HEK293 (cell line): Measurements from ENCODE around the gene BAIAP3.

Experiments used
- CTCF ChIA-PET: fragments of 350-600 bp; formaldehyde crosslinking; extraction: SDS; loops from one replicate; lab custom pipeline; 2021; ENCODE audit warnings: antibody characterized with exemption; lab: Yijun Ruan, JAX
- POLR2A ChIA-PET: fragments of 300-600 bp; formaldehyde crosslinking; extraction: SDS; loops from one replicate; lab custom pipeline; 2020; ENCODE audit warnings: antibody characterized with exemption, inconsistent platforms; lab: Yijun Ruan, JAX
- H3K27ac ChIP-seq: fragments of 200-500 bp; sonication (Bioruptor generic); 2 replicates; pipeline ENCODE4 v1.5.1; 2014; ENCODE audit warnings: low read depth, low read length, control low read depth, inconsistent platforms; ENCODE audit errors: extremely low read depth
- H3K36me3 ChIP-seq, 2 experiments: fragments of 200-500 bp in 1 of 2; sonication (Bioruptor generic) in 1 of 2; 1 replicate in 1 of 2; 2 replicates in 1 of 2; pipeline ENCODE4 v1.5.1; 2014 to 2017; ENCODE audit warnings: inconsistent platforms in 2 of 2, low read length in 2 of 2; ENCODE audit not compliant: control insufficient read depth in 2 of 2, insufficient read depth in 1 of 2
- H3K4me1 ChIP-seq: fragments of 200-500 bp; sonication (Bioruptor generic); 2 replicates; pipeline ENCODE4 v1.5.1; 2014; ENCODE audit warnings: mild to moderate bottlenecking, low read length, inconsistent platforms; ENCODE audit not compliant: control insufficient read depth, insufficient read depth
- H3K4me3 ChIP-seq: 2 replicates; pipeline ENCODE4 v1.5.1; 2011; ENCODE audit warnings: low read depth, mild to moderate bottlenecking, control low read depth, low read length, moderate library complexity
- H3K9me3 ChIP-seq: fragments of 200-500 bp; sonication (Bioruptor generic); 2 replicates; pipeline ENCODE4 v1.5.1; 2014; ENCODE audit warnings: low read depth, low read length, inconsistent platforms; ENCODE audit not compliant: control insufficient read depth, insufficient read depth
- GLI4 ChIP-seq: fragments of 450-650 bp; formaldehyde crosslinking; IDR thresholded peaks from 2 replicates; pipeline ENCODE4 v1.5.1; 2016; ENCODE audit warnings: missing biosample characterization, missing genetic modification characterization
- GLIS2 ChIP-seq: fragments of 450-650 bp; formaldehyde crosslinking; IDR thresholded peaks from 2 replicates; pipeline ENCODE4 v1.5.1; 2016; ENCODE audit warnings: missing biosample characterization, missing genetic modification characterization
- IKZF3 ChIP-seq: fragments of 450-650 bp; IDR thresholded peaks from 2 replicates; pipeline ENCODE4 v1.5.0; 2018; ENCODE audit warnings: missing biosample characterization, mild to moderate bottlenecking, missing genetic modification characterization, moderate library complexity
- KLF16 ChIP-seq: fragments of 450-650 bp; formaldehyde crosslinking; IDR thresholded peaks from 2 replicates; pipeline ENCODE4 v1.5.1; 2017; ENCODE audit warnings: missing biosample characterization, missing genetic modification characterization
- KLF9 ChIP-seq: fragments of 450-650 bp; formaldehyde crosslinking; IDR thresholded peaks from 2 replicates; pipeline ENCODE4 v1.5.1; 2016; ENCODE audit warnings: missing biosample characterization, missing genetic modification characterization, low read depth
- MEIS1 ChIP-seq: sonication (generic); formaldehyde crosslinking; IDR thresholded peaks from 2 replicates; pipeline ENCODE4 v1.8.1; 2022; ENCODE audit warnings: missing genetic modification reagents, mild to moderate bottlenecking, borderline replicate concordance
- SP2 ChIP-seq: fragments of 450-650 bp; formaldehyde crosslinking; IDR thresholded peaks from 2 replicates; pipeline ENCODE4 v1.5.1; 2016; ENCODE audit warnings: missing biosample characterization, missing genetic modification characterization
- ZEB2 ChIP-seq: fragments of 450-650 bp; formaldehyde crosslinking; IDR thresholded peaks from 2 replicates; pipeline ENCODE4 v1.5.1; 2016; ENCODE audit warnings: missing biosample characterization, missing genetic modification characterization
- ZNF114 ChIP-seq: fragments of 450-650 bp; formaldehyde crosslinking; IDR thresholded peaks from 2 replicates; pipeline ENCODE4 v1.5.0; 2017; ENCODE audit warnings: missing biosample characterization, missing genetic modification characterization
- ZNF133 ChIP-seq: fragments of 450-650 bp; formaldehyde crosslinking; IDR thresholded peaks from 2 replicates; pipeline ENCODE4 v1.5.1; 2016; ENCODE audit warnings: missing biosample characterization, missing genetic modification characterization
- ZNF16 ChIP-seq: fragments of 450-650 bp; formaldehyde crosslinking; IDR thresholded peaks from 2 replicates; pipeline ENCODE4 v1.5.1; 2016; ENCODE audit warnings: low read depth, missing biosample characterization, missing genetic modification characterization
- ZNF169 ChIP-seq: fragments of 450-650 bp; formaldehyde crosslinking; IDR thresholded peaks from 2 replicates; pipeline ENCODE4 v1.5.1; 2016; ENCODE audit warnings: missing biosample characterization, missing genetic modification characterization
- ZNF292 ChIP-seq: fragments of 450-650 bp; formaldehyde crosslinking; IDR thresholded peaks from 2 replicates; pipeline ENCODE4 v1.5.1; 2016; ENCODE audit warnings: low read depth, missing biosample characterization, missing genetic modification characterization, borderline replicate concordance
- ZNF324 ChIP-seq: fragments of 450-650 bp; formaldehyde crosslinking; IDR thresholded peaks from 2 replicates; pipeline ENCODE4 v1.5.1; 2016; ENCODE audit warnings: missing biosample characterization, missing genetic modification characterization
- ZNF423 ChIP-seq: fragments of 450-650 bp; formaldehyde crosslinking; IDR thresholded peaks from 2 replicates; pipeline ENCODE4 v1.5.1; 2016; ENCODE audit warnings: missing biosample characterization, missing genetic modification characterization
- ZNF544 ChIP-seq: fragments of 450-650 bp; formaldehyde crosslinking; IDR thresholded peaks from 2 replicates; pipeline ENCODE4 v1.5.0; 2017; ENCODE audit warnings: missing biosample characterization, missing genetic modification characterization
- ZNF600 ChIP-seq: fragments of 450-650 bp; formaldehyde crosslinking; IDR thresholded peaks from 2 replicates; pipeline ENCODE4 v1.5.1; 2016; ENCODE audit warnings: missing biosample characterization, missing genetic modification characterization
- ZNF654 ChIP-seq: fragments of 450-650 bp; formaldehyde crosslinking; IDR thresholded peaks from 2 replicates; pipeline ENCODE4 v1.5.1; 2016; ENCODE audit warnings: low read depth, missing biosample characterization, missing genetic modification characterization
- ZNF776 ChIP-seq: fragments of 450-650 bp; formaldehyde crosslinking; IDR thresholded peaks from 2 replicates; pipeline ENCODE4 v1.5.0; 2017; ENCODE audit warnings: missing biosample characterization, missing genetic modification characterization, borderline replicate concordance
- ZXDB ChIP-seq: fragments of 450-650 bp; formaldehyde crosslinking; IDR thresholded peaks from 2 replicates; pipeline ENCODE4 v1.5.1; 2016; ENCODE audit warnings: missing biosample characterization, missing genetic modification characterization
- TF ChIP-seq, protein P1 (sequence below): fragments of 450-650 bp; formaldehyde crosslinking; IDR thresholded peaks from 2 replicates; pipeline ENCODE4 v1.5.1; 2016; ENCODE audit warnings: missing biosample characterization, missing genetic modification characterization
- TF ChIP-seq, protein P2 (sequence below): fragments of 450-650 bp; formaldehyde crosslinking; IDR thresholded peaks from 2 replicates; pipeline ENCODE4 v1.5.1; 2016; ENCODE audit warnings: missing biosample characterization, missing genetic modification characterization
- TF ChIP-seq, protein P3 (sequence below): IDR thresholded peaks from 2 replicates; pipeline ENCODE4 v1.6.1; 2011; ENCODE audit warnings: mild to moderate bottlenecking, low read depth, low read length, borderline replicate concordance
- TF ChIP-seq, protein P4 (sequence below): fragments of 450-650 bp; formaldehyde crosslinking; IDR thresholded peaks from 2 replicates; pipeline ENCODE4 v1.5.1; 2017; ENCODE audit warnings: missing biosample characterization, missing genetic modification characterization
- TF ChIP-seq, protein P5 (sequence below): fragments of 450-650 bp; formaldehyde crosslinking; IDR thresholded peaks from 2 replicates; pipeline ENCODE4 v1.5.1; 2016; ENCODE audit warnings: missing biosample characterization, missing genetic modification characterization
- TF ChIP-seq, protein P6 (sequence below): fragments of 450-650 bp; formaldehyde crosslinking; optimal IDR thresholded peaks from 2 replicates; pipeline ENCODE3; 2016; ENCODE audit warnings: missing biosample characterization, mild to moderate bottlenecking, missing genetic modification characterization

Gene BAIAP3

DNA sequence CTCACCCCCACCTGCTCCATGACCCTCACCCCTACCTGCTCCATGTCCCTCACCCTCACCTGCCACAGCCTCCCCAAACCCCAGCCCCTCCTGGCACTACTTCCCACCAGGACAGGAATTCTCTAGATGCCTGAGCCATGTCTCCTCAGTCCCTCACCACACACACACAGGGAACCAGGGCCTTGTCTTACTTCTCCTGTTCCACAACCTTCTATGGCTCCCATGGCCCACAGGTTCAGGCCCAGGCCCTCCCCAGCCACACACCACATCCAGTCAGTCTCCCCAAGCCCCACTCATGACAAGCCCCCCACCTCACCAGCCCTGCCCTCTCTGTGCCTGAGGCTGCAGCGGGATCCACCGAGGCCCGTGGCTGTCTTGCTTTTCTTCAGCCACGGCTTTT, 27.1 kb upstream of the BAIAP3 start:
- peak; percentile 50; the same call in 1 of the 2 replicates for TF ChIP-seq ZNF16
- TF ChIP-seq, protein P1, sequence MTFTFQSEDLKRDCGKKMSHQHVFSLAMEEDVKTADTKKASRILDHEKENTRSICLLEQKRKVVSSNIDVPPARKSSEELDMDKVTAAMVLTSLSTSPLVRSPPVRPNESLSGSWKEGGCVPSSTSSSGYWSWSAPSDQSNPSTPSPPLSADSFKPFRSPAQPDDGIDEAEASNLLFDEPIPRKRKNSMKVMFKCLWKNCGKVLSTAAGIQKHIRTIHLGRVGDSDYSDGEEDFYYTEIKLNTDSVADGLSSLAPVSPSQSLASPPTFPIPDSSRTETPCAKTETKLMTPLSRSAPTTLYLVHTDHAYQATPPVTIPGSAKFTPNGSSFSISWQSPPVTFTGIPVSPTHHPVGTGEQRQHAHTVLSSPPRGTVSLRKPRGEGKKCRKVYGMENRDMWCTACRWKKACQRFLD: no peak
- TF ChIP-seq, all 188 proteins: peak for 1

DNA sequence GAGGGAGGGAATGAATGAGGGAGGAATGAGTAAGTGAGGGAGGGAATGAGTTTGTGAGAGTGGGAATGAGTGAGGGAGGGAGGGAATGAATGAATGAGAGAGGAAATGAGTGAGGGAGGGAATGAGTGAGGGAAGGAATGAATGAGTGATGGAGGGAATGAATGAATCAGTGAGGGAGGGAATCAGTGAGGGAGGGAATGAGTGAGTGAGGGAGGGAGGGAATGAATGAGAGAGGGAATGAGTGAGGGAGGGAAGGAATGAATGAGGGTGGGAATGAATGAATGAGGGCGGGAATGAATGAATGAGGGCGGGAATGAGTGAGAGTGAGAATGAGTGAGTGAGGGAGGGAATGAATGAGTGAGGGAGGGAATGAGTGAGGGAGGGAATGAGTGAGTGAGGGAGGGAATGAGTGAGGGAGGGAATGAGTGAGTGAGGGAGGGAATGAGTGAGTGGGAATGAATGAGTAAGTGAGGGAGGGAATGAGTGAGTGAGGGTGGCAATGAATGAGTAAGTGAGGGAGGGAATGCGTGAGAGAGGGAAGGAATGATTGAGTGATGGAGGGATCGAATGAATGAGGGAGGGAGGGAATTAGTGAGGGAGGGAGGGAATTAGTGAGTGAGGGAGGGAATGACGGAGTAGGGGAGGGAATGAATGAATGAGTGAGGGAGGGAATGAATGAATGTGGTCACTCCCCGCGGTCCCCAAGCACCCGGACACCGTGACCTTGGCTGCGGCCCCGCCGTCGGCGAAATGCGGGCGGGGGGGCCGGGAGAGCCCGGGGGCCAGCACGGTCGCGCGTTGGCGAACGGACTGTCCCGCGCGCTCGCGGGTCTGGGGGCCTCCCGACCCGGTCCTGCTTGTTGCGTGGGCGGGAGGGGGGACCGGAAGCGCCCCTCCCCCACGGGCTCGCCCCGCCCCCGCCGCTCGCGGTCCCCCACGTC, 25.1 kb upstream of the BAIAP3 start:
- H3K27ac ChIP-seq: no peak overlapping the region; the same call in 1 of the 2 replicates
- ChIA-PET POLR2A (interaction anchor here (1.0 to 1.6 kb wide), 4 partner anchors 7 to 34 kb away, joined by 3 to 10 read pairs (median 3); no protein-coding TSS in a partner anchor), CTCF (no interaction called here)
- peaks cover 8% of the 10 kb centered on the region for H3K4me1 ChIP-seq
- H3K4me3 ChIP-seq: peak overlapping the region; percentile 81
- H3K9me3 ChIP-seq: no peaks in the 10 kb centered on the region
- H3K36me3 ChIP-seq: peaks cover 0 to 24% of the 10 kb centered on the region in 2 experiments; a peak in 1 of 3 replicates
- TF ChIP-seq ZNF776 (no peak), ZEB2 (tag by site-specific recombination) (peak; percentile 1; the same call in 1 of the 2 replicates), ZNF423 (tag by site-specific recombination) (no peak), SP2 (no peak; the same call in 1 of the 2 replicates), ZNF324 (peak; percentile 15; the same call in 1 of the 2 replicates), ZNF654 (no peak), ZNF292 (tag by site-specific recombination) (no peak), GLIS2 (tag by site-specific recombination) (peak; percentile 57; the same call in 1 of the 2 replicates), ZNF600 (tag by site-specific recombination) (peak; percentile 41; the same call in 1 of the 2 replicates), KLF9 (tag by site-specific recombination) (no peak), ZNF133 (tag by site-specific recombination) (no peak), KLF16 (no peak), GLI4 (tag by site-specific recombination) (0 out of 2 replicates have a peak, but pooled peaks have one; percentile 12), IKZF3 (tag by site-specific recombination) (peak; percentile 34; the same call in 1 of the 2 replicates), ZNF169 (tag by site-specific recombination) (no peak), ZXDB (tag by site-specific recombination) (peak; percentile 4; the same call in 1 of the 2 replicates), ZNF544 (tag by site-specific recombination) (no peak), MEIS1 (CRISPR knock-in tag) (no peak), ZNF114 (tag by site-specific recombination) (no peak)
- TF ChIP-seq, protein P2, sequence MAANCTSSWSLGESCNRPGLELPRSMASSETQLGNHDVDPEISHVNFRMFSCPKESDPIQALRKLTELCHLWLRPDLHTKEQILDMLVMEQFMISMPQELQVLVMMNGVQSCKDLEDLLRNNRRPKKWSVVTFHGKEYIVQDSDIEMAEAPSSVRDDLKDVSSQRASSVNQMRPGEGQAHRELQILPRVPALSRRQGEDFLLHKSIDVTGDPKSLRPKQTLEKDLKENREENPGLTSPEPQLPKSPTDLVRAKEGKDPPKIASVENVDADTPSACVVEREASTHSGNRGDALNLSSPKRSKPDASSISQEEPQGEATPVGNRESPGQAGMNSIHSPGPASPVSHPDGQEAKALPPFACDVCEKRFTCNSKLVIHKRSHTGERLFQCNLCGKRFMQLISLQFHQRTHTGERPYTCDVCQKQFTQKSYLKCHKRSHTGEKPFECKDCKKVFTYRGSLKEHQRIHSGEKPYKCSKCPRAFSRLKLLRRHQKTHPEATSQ (tag by site-specific recombination): peak; percentile 65
- TF ChIP-seq, protein P3, sequence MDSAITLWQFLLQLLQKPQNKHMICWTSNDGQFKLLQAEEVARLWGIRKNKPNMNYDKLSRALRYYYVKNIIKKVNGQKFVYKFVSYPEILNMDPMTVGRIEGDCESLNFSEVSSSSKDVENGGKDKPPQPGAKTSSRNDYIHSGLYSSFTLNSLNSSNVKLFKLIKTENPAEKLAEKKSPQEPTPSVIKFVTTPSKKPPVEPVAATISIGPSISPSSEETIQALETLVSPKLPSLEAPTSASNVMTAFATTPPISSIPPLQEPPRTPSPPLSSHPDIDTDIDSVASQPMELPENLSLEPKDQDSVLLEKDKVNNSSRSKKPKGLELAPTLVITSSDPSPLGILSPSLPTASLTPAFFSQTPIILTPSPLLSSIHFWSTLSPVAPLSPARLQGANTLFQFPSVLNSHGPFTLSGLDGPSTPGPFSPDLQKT: no peak
- TF ChIP-seq, protein P4, sequence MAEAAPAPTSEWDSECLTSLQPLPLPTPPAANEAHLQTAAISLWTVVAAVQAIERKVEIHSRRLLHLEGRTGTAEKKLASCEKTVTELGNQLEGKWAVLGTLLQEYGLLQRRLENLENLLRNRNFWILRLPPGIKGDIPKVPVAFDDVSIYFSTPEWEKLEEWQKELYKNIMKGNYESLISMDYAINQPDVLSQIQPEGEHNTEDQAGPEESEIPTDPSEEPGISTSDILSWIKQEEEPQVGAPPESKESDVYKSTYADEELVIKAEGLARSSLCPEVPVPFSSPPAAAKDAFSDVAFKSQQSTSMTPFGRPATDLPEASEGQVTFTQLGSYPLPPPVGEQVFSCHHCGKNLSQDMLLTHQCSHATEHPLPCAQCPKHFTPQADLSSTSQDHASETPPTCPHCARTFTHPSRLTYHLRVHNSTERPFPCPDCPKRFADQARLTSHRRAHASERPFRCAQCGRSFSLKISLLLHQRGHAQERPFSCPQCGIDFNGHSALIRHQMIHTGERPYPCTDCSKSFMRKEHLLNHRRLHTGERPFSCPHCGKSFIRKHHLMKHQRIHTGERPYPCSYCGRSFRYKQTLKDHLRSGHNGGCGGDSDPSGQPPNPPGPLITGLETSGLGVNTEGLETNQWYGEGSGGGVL: peak; percentile 87
- TF ChIP-seq, protein P5, sequence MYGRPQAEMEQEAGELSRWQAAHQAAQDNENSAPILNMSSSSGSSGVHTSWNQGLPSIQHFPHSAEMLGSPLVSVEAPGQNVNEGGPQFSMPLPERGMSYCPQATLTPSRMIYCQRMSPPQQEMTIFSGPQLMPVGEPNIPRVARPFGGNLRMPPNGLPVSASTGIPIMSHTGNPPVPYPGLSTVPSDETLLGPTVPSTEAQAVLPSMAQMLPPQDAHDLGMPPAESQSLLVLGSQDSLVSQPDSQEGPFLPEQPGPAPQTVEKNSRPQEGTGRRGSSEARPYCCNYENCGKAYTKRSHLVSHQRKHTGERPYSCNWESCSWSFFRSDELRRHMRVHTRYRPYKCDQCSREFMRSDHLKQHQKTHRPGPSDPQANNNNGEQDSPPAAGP (tag by site-specific recombination): peak; percentile 35
- TF ChIP-seq, protein P6, sequence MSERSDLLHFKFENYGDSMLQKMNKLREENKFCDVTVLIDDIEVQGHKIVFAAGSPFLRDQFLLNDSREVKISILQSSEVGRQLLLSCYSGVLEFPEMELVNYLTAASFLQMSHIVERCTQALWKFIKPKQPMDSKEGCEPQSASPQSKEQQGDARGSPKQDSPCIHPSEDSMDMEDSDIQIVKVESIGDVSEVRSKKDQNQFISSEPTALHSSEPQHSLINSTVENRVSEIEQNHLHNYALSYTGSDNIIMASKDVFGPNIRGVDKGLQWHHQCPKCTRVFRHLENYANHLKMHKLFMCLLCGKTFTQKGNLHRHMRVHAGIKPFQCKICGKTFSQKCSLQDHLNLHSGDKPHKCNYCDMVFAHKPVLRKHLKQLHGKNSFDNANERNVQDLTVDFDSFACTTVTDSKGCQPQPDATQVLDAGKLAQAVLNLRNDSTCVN (tag by site-specific recombination): no peak

More for the DNA sequence above, 27.1 kb upstream of the BAIAP3 start:
- Histone ChIP-seq H3K27ac (no peak overlapping the region), H3K9me3 (no peaks in the 10 kb centered on the region), H3K36me3 (peaks cover 0 to 6% of the 10 kb centered on the region in 2 experiments; a peak in 1 of 3 replicates), H3K4me3 (no peak overlapping the region), H3K4me1 (peaks cover 4% of the 10 kb centered on the region)
- CTCF ChIA-PET: no interaction called here
- POLR2A ChIA-PET: no interaction called here
